SU-DHL-6 (cell line): ENCODE data around the gene PPP2R2C.

Experiments
- CTCF ChIP-seq: fragments of 200-600 bp; sonication (generic); IDR thresholded peaks from one replicate; pipeline ENCODE4 v1.5.1; 2017; ENCODE audit warnings: antibody characterized with exemption, mild to moderate bottlenecking, low read length, moderate library complexity; ENCODE audit not compliant: insufficient read depth, poor library complexity, severe bottlenecking
- EZH2phosphoT487 ChIP-seq: fragments of 200-600 bp; sonication (generic), shearing (Covaris generic); conservative IDR thresholded peaks from 2 replicates; pipeline ENCODE4 v1.6.1; 2018; ENCODE audit warnings: mild to moderate bottlenecking, antibody characterized with exemption, low read length, moderate library complexity, mixed read lengths

- TF ChIP-seq CTCF = no peak
- no peak for TF ChIP-seq EZH2phosphoT487
Measured at GRCh38 chr4:6362243-6362885, 110.0 kb downstream of the PPP2R2C start.
